Fibroblast of pulmonary artery (primary cell): ENCODE measurements around the gene HOXB8.
A peak's percentile ranks its signal among the peaks of the same experiment; 100 is the strongest.

Experiments used
- DNase-seq: peaks from one replicate; pipeline ENCODE4 v3.0.0-alpha.2; 2010; ENCODE audit warnings: low read depth
- H3K4me3 ChIP-seq: replicated peaks from 2 replicates; pipeline ENCODE4 v1.5.1; 2011; ENCODE audit warnings: low read depth, mild to moderate bottlenecking, control low read depth, low read length, moderate library complexity
- CTCF ChIP-seq: IDR thresholded peaks from 2 replicates; pipeline ENCODE4 v1.5.1; 2011; ENCODE audit warnings: mild to moderate bottlenecking, control low read depth, low read length, inconsistent platforms; ENCODE audit errors: missing control alignments

The HOXB8 gene

DNA sequence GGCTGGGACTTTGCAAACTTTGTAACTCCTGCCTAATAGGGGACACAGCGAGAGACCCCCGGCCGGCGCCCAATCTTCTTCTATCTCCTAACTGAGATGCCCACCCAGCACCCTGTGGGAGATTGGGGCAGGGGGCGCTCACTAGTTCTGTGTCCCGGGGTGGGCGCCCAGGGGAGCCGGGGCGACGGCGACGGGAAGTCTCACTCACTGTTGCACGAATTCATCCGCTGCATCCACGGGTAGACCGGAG lies 17.6 kb downstream of the HOXB8 start:
- DNase-seq: no peak
- TF ChIP-seq CTCF: no peak
- peak overlapping the region; percentile 41 for H3K4me3 ChIP-seq

DNA sequence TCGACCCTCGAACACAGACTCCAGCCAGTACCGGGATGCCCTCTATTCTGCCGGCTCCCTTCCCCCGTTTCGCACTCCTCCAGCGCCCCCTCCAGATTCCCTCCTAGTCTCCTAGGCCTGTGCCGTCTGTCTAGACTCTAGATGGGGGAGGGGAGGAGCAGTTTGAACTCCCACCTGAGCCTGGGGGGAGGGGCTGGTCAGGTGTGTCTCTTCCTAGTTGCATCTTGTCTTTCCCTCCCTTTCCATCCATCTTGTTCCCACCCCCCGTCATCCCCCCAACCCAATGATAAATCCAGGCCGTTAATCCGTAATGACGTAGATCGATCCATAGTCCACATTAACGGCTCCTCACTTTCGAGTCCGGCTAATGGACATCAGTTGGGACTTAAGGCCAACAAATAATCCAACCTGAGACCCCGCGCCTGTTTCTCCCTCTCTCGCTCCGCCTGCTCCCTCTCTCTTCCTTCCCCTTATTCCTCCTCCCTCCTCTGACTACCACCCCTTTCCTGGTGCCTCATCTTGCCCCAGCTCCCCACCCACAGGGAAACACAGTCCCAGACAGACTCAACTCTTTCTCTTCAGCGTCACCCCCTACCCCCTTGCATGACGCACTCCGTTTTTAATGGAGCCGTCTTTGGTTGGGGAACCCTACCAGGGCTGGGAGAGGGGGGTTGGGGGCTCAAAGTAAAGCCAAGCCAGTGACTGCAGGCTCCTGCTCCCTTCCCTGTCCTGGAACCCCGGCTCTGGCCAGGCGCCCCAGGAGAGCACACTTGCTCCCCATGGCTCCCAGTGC lies 18.2 kb downstream of the HOXB8 start:
- H3K4me3 ChIP-seq: peak overlapping the region; percentile 41
- no peak for DNase-seq
- no peak for TF ChIP-seq CTCF

DNA sequence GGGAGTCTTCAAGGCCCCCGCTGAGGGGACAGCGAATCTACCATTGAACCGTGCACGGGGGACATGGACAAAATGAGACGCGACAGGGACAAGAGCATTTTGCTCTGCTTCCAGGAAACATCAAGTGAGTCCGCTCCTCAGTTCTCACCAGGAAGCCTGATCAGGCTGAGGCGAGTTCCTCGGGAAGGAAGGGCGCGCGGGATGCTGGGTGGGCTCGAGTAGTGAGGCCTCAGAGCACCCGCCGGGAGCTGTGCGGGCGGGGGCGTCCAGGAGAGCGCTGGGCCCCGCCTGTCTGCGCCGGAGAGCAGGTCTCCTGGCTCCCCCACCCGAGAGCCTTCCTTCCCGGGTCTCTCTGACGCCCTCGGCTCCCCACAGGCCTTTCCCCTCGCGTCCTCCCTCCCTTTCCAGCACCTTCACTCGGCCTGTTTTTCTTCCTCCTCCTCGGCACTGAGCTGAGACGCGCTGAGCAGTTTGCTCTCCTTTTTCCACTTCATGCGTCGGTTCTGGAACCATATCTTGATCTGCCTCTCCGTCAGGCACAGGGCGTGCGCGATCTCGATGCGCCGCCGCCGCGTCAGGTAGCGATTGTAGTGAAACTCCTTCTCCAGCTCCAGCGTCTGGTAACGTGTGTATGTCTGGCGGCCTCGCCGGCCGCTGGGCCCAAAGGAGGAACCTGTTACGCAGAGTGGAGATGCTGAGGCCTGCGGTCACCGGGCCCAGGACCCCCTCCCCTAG lies 18.9 kb downstream of the HOXB8 start:
- no peak for DNase-seq
- TF ChIP-seq CTCF: no peak
- H3K4me3 ChIP-seq: no peak overlapping the region

- TF ChIP-seq CTCF: no peak
- no peak overlapping the region for H3K4me3 ChIP-seq
- DNase-seq: no peak
Measured at GRCh38 chr17:48595278-48595999, 19.7 kb downstream of the HOXB8 start.

GRCh38 chr17:48594538-48595277 lies 20.4 kb downstream of the HOXB8 start:
- no peak for DNase-seq
- H3K4me3 ChIP-seq: no peak overlapping the region
- no peak for TF ChIP-seq CTCF

- H3K4me3 ChIP-seq: peak overlapping the region; percentile 48
- peak; percentile 81 for DNase-seq
- TF ChIP-seq CTCF: peak; percentile 75
Measured at GRCh38 chr17:48593840-48594537, 21.1 kb downstream of the HOXB8 start.
